Kidney (tissue), 14 donors: Measurements from ENCODE around the gene PTPRF. TPM values are rescaled to one million over a fixed set of nuclear protein-coding genes. Genes with fewer than 3 reads are reported as not detected.

Source experiments
- DNase-seq, 5 donors: peaks; one replicate each; pipeline ENCODE4 v3.0.0-alpha.2; 2013 to 2020
- FAIRE-seq: peaks from 2 replicates; lab custom pipeline; 2012; peaks lifted over from hg19 to GRCh38; lab: Jason Lieb, UNC
- H3K27ac ChIP-seq, 2 donors: one replicate each; pipeline ENCODE4 v1.7.0; 2013; ENCODE audit warnings: low read depth in 2 of 2, low read length in 2 of 2, inconsistent platforms in 1 of 2
- H3K27me3 ChIP-seq: one replicate; pipeline ENCODE4 v1.7.1; 2013; ENCODE audit warnings: low read length, inconsistent platforms; ENCODE audit not compliant: control insufficient read depth, insufficient read depth
- H3K36me3 ChIP-seq, 3 donors: one replicate each; pipeline versions ENCODE4 v1.7.0 to v1.7.1; 2013; ENCODE audit warnings: low read length in 3 of 3, control low read depth in 1 of 3, inconsistent platforms in 1 of 3; ENCODE audit not compliant: insufficient read depth in 3 of 3, control insufficient read depth in 2 of 3
- H3K4me1 ChIP-seq, 3 donors: one replicate each; pipeline versions ENCODE4 v1.7.0 to v1.7.1; 2013; ENCODE audit warnings: low read length in 3 of 3, inconsistent platforms in 1 of 3, low read depth in 1 of 3; ENCODE audit not compliant: control insufficient read depth in 2 of 3, insufficient read depth in 2 of 3
- H3K4me3 ChIP-seq, 3 donors: one replicate each; pipeline versions ENCODE4 v1.7.0 to v1.8.1; 2013; ENCODE audit warnings: low read length in 3 of 3, control low read depth in 1 of 3, inconsistent platforms in 1 of 3
- H3K9ac ChIP-seq, 3 donors: one replicate each; pipeline versions ENCODE4 v1.7.0 to v1.7.1; 2013; ENCODE audit warnings: low read length in 3 of 3, control low read depth in 1 of 3, inconsistent platforms in 1 of 3
- H3K9me3 ChIP-seq, 3 donors: one replicate each; pipeline versions ENCODE4 v1.7.0 to v1.7.1; 2013; ENCODE audit warnings: low read length in 3 of 3, control low read depth in 1 of 3, inconsistent platforms in 1 of 3; ENCODE audit not compliant: control insufficient read depth in 2 of 3, insufficient read depth in 1 of 3
- CTCF ChIP-seq: IDR thresholded peaks from 3 replicates; pipeline ENCODE4 v1.5.1; 2012; ENCODE audit warnings: mild to moderate bottlenecking, moderate library complexity, borderline replicate concordance; ENCODE audit not compliant: insufficient read depth; ENCODE audit errors: extremely low read depth
- intact Hi-C: fragments of 100-400 bp; cut with DNase I; formaldehyde crosslinking; loops from one replicate; pipeline ENCODE4 v1.11.1; 2022
- polyA plus RNA-seq: library from polyadenylated mRNA; stranded (reverse); fragments of 350-450 nt; fragmentation: Illumina TruSeq; extraction: RNeasy Lipid Tissue Mini Kit (QIAGEN cat#74804); gene quantifications from one replicate; pipeline ENCODE4 v1.2.3, GENCODE V29; 2014; ENCODE audit warnings: low read depth, low replicate concordance; ENCODE audit not compliant: insufficient read depth
- total RNA-seq: library from RNA; stranded (reverse); fragmentation: NEBNext Ultra II Directional; extraction: Animal tissue kit (Norgen Biotek cat#: 25700); gene quantifications from one replicate; pipeline ENCODE4 v1.2.1, GENCODE V29; 2021
- donor health status: control.
- donor health status: control.
- donor health status: control.
- donor health status: control.
- donor health status: control.
- donor health status: DM: yes; HTN: yes; CAD: no.
- donor health status: Normal renal cell carcinoma (clear cell type).

The PTPRF gene
- total and polyA plus RNA-seq, 2 donors from 2014 or later, result 39.5 to 197 TPM

DNA sequence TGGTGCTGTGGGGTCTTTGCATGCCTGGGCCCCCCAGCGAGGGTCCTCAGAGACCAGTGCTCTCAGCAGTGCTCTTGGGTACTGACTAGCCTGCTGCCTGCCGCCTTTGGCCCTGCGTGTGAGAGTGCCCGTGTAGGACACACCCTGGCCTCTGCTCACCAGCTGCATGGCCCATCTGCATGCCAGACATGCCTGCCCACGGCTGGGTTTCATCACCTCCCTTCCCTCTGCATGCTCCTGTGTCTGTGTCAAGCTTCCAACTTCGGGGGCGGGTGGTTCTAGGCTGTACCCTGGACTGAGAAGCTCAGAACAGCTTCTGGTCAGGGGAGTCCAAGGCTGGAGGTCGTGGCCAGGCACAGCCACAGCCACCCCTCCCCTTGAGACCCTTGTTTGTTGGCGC, 56.9 kb downstream of the PTPRF start:
- no peak for TF ChIP-seq CTCF
- no peak overlapping the region for H3K9ac ChIP-seq
- H3K9me3 ChIP-seq, result no peaks in the 10 kb centered on the region
- no peak for DNase-seq
- H3K36me3 ChIP-seq, result peaks cover 0 to 3% (median 2%) of the 10 kb centered on the region in 3 donors
- FAIRE-seq, result no peak
- no peak overlapping the region for H3K27ac ChIP-seq
- H3K27me3 ChIP-seq, result no peaks in the 10 kb centered on the region
- no peak overlapping the region for H3K4me3 ChIP-seq
- intact Hi-C loops, result no loop called here
- H3K4me1 ChIP-seq, result peaks cover 0 to 3% (median 0%) of the 10 kb centered on the region in 3 donors

GRCh38 chr1:43588592-43588991, 57.9 kb downstream of the PTPRF start:
- peak in 1 of 5 donors; percentile 65 for DNase-seq
- intact Hi-C loops, result no loop called here
- Histone ChIP-seq H3K9me3 (no peaks in the 10 kb centered on the region), H3K4me3 (no peak overlapping the region), H3K9ac (no peak overlapping the region), H3K4me1 (peaks cover 0 to 3% (median 0%) of the 10 kb centered on the region in 3 donors), H3K27ac (no peak overlapping the region), H3K27me3 (no peaks in the 10 kb centered on the region), H3K36me3 (peaks cover 0 to 3% (median 2%) of the 10 kb centered on the region in 3 donors)
- TF ChIP-seq CTCF, result no peak
- FAIRE-seq, result no peak

DNA sequence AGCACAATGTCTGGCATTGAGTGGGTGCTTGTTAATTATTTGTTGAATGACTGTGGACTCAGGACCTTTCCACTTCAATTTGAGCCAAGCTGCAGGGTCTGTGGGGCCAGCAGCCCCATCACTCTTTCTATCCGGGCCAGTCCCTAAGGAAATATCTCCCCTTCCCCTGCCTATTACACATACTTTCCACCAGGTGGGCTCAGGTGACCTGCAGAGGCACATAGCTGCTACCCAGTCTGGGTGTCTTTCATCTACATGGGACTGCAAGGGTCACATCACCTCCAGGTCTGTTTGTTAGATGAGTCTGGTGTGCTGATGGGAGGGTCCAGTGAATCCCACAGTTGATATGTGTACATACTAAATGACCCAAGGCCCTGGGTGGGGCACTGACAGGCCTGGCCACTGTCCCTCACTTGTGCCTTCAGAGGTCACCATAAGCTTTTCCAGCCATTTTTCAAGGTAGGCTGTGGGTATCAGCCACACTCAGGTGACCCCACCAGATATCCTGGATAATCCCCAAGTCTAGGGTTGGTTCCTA, 59.8 kb downstream of the PTPRF start:
- Histone ChIP-seq H3K4me1 (peaks cover 0 to 3% (median 0%) of the 10 kb centered on the region in 3 donors), H3K27ac (no peak overlapping the region), H3K4me3 (no peak overlapping the region), H3K27me3 (no peaks in the 10 kb centered on the region), H3K36me3 (peaks cover 0 to 3% (median 2%) of the 10 kb centered on the region in 3 donors), H3K9me3 (no peaks in the 10 kb centered on the region), H3K9ac (no peak overlapping the region)
- DNase-seq (no peak), FAIRE-seq (no peak)
- intact Hi-C loops, result no loop called here
- TF ChIP-seq CTCF, result no peak

- Histone ChIP-seq H3K4me3 (no peak overlapping the region), H3K27ac (no peak overlapping the region), H3K27me3 (no peaks in the 10 kb centered on the region), H3K9ac (no peak overlapping the region), H3K9me3 (no peaks in the 10 kb centered on the region), H3K36me3 (peaks cover 0 to 3% (median 2%) of the 10 kb centered on the region in 3 donors), H3K4me1 (peaks cover 0 to 3% (median 0%) of the 10 kb centered on the region in 3 donors)
- TF ChIP-seq CTCF, result no peak
- intact Hi-C loops, result no loop called here
- FAIRE-seq, result no peak
- DNase-seq, result no peak
Measured at GRCh38 chr1:43591181-43591580, 60.5 kb downstream of the PTPRF start.
